ENCODE measurements around the gene TRAM2.

DNA sequence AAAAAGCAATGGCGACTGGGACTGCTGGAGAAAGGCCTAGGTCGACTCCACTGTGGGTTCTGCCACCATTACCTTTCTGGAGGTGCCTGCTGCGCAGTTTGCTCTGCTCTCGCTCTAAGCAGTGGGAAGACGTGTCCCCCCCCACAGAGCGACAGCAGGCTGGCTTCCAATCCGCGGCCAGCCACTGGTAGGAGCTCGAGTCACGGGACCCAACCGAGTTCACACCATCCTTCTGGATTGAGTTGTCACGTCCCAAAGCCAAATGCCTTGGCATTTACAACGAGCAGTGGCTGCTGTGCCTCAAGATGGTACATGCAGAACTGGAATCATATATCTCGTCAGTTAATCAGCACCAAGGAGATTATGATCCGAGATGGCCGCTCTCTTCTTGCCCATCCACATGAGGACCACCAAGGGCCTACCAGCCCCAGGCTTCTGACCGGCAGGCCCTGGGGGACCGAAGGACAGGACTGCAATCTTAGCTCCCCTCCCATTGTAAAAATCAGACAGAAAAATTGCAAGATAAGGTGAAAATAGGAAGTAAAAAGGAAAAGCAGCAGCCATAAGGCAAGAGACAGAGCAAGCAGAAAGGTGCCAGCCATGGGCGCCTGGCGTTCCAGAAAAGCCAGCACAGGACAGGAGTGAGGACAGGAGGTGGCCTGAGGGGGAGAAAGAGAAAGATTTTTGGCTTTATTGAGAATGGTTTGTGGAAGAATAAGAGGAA, 74.4 kb downstream of the TRAM2 start:
- TF ChIP-seq POLR2A (IDR thresholded peaks at IDR 0.05), result no peak
- TF ChIP-seq, protein P1, sequence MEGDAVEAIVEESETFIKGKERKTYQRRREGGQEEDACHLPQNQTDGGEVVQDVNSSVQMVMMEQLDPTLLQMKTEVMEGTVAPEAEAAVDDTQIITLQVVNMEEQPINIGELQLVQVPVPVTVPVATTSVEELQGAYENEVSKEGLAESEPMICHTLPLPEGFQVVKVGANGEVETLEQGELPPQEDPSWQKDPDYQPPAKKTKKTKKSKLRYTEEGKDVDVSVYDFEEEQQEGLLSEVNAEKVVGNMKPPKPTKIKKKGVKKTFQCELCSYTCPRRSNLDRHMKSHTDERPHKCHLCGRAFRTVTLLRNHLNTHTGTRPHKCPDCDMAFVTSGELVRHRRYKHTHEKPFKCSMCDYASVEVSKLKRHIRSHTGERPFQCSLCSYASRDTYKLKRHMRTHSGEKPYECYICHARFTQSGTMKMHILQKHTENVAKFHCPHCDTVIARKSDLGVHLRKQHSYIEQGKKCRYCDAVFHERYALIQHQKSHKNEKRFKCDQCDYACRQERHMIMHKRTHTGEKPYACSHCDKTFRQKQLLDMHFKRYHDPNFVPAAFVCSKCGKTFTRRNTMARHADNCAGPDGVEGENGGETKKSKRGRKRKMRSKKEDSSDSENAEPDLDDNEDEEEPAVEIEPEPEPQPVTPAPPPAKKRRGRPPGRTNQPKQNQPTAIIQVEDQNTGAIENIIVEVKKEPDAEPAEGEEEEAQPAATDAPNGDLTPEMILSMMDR (IDR thresholded peaks at IDR 0.05), result no peak
